Amniotic epithelial cell (primary cell): ENCODE data around the gene COPZ2.
"Not testable (repeated sequence)": the region's sequence is repeated elsewhere in the genome, so short reads cannot be mapped to it uniquely, and the experiment has no call there.

Experiments used
- DNase-seq: peaks from one replicate; pipeline ENCODE4 v3.0.0-alpha.2; 2010; ENCODE audit warnings: low read depth

Gene COPZ2

GRCh38 chr17:48037036-48037837, at the start of gene COPZ2:
COPZ2 (minus strand) TSS chr17:48037797; CDS start chr17:48037777, 20 bp downstream.
- DNase-seq, result peak; percentile 48

DNA sequence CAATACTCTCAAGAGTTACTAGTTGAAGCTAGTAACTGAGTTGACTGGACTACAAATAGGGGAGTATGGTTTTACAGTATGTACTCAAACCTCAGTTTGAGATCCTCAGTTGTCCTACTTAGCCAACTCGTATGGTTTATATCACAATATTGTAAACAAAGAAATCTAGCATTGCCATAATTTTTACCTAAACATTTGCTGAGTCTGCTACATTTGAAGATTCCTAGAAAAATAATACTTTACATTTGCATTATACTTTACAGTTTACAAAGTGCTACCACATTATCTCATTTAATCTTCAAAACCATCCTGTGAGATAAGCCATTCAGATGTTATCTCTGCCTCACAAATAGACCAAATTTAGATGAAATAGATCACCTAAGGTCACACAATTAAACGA, 47.3 kb upstream of the COPZ2 start:
- DNase-seq, result no peak

- DNase-seq, result no peak
These were observed 44.3 kb upstream of the COPZ2 start for GRCh38 chr17:48081858-48082257.

GRCh38 chr17:48077152-48077551, 39.6 kb upstream of the COPZ2 start:
- DNase-seq, result not testable (repeated sequence)

GRCh38 chr17:48074322-48075081, 36.9 kb upstream of the COPZ2 start:
- peak; percentile 73 for DNase-seq

- DNase-seq, result peak; percentile 73
These were observed 36.0 kb upstream of the COPZ2 start for GRCh38 chr17:48073566-48074094.

GRCh38 chr17:48072811-48073210, 35.2 kb upstream of the COPZ2 start:
- DNase-seq, result not testable (repeated sequence)

- DNase-seq, result peak; percentile 82
These were observed 34.1 kb upstream of the COPZ2 start for GRCh38 chr17:48071654-48072053.

- no peak for DNase-seq
These were observed 32.6 kb upstream of the COPZ2 start for GRCh38 chr17:48070195-48070594.

DNA sequence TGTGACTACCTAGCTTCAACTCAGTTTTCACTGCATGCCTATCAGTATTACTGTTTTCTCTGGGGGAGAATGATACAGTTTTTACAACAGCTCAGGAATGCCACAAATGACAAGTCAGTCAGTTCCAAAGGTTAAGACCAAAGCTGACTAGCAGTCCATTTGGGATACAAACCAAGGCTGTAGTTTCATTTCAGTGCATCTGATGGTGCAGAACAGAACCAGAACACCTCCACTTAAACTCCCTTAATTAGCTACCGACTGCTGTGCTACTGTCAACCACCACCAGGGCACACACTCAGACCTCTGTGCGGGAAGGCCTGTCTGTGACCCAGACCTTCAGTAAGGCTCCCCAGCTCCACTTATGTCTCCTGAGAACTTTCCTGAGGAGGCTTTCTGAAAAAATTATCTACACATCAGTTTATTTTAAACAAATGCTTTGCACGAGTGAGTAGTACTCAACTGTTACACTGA, 30.9 kb upstream of the COPZ2 start:
- peak; percentile 44 for DNase-seq

- peak; percentile 49 for DNase-seq
These were observed 30.2 kb upstream of the COPZ2 start for GRCh38 chr17:48067808-48068207.

DNA sequence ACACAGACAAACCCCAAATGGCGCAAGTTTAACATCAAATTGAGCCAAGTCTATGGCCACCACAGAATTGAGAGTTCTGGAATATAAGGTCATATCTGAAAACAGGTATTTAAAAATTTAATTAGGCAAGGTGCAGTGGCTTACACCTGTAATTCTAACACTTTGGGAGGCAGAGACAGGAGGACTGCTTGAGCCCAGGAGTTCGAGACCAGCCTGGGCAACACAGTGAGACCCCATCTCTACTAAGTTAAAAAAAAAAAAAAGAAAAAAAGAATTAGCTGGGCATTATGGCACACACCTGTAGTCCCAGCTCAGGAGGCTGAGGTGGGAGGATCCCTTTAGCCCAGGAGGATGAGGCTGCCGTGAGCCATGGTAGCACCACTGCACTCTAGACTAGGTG, 29.6 kb upstream of the COPZ2 start:
- DNase-seq, result no peak

- DNase-seq, result no peak
These were observed 29.1 kb upstream of the COPZ2 start for GRCh38 chr17:48066656-48067055.

DNA sequence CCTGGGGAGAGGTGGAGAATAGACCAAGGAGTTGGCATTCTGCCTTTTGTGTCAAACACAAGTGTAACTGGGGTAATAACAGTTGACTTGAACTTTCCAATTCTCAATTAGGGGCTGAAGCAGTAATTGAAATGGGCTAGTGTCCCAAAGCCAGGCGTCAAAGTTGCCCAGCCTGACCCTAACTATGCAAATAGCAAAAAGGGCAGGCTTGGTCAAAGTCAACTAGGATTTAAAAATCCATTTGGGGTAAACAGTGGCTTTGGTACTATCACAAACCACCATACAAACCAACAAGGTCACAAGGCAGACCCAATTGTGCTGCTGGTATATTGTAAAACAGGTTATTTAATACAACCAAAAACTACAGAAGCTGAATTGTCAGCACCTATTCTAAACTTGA, 28.6 kb upstream of the COPZ2 start:
- no peak for DNase-seq

- no peak for DNase-seq
These were observed 27.0 kb upstream of the COPZ2 start for GRCh38 chr17:48064638-48065037.

GRCh38 chr17:48062273-48062672, 24.7 kb upstream of the COPZ2 start:
- DNase-seq, result no peak

DNA sequence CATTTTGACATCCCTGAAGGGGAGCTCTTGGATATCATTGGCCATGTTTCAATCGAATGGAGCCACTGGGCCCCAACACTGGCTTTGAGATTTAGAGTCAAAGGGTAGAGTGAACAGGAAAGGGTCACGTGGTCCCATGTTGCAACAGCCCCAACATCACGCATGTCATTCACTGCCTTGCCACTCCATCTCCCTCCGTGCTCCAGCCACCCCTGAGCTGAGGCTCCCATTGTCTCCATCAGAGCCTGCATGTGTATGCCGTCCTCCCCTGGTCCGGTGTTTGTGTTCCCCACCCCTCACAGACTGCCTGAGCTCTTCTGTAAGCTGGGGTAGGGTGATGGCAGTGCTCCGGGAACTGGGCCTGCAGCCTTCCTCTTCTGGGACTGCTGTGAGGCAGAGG, 22.7 kb upstream of the COPZ2 start:
- DNase-seq, result no peak

- DNase-seq, result no peak
These were observed 21.6 kb upstream of the COPZ2 start for GRCh38 chr17:48059125-48059668.

GRCh38 chr17:48058393-48059124, 21.0 kb upstream of the COPZ2 start:
- DNase-seq, result no peak

DNA sequence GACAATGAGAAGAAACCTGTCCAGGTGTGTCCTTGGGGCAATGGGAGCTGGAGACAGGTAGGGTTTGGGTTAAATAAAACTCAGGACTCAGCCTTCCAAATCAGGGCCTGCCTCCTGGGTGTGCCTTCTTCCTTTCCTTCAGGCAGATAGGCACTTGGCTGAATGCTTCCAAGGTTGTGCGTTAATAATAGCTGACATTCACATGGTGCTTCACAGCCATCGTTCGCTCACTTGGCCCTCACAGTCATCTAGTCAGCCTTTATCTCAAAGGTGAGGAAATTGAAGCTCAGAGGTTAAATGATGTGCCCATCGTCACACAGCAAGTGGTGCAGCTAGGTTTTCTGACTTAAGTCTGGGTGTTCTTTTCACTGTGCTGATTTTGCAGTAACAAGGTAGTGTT, 20.0 kb upstream of the COPZ2 start:
- no peak for DNase-seq

- DNase-seq, result no peak
These were observed 19.3 kb upstream of the COPZ2 start for GRCh38 chr17:48056879-48057278.

- DNase-seq, result no peak
These were observed 18.7 kb upstream of the COPZ2 start for GRCh38 chr17:48056246-48056745.
